ENCODE measurements around the gene OR8D4. TPM values are rescaled to one million over a fixed set of nuclear protein-coding genes. Genes with fewer than 3 reads are reported as not detected.

Gene OR8D4
- total RNA-seq, 2 donors from 2014 or later: 0.64 to 1.3 TPM

GRCh38 chr11:123945132-123945531 lies 43.2 kb downstream of the OR8D4 start:
- DNase-seq: no peak
- H3K27me3 ChIP-seq: no peaks in the 10 kb centered on the region
- no peak overlapping the region for H3K4me3 ChIP-seq
- no peak for TF ChIP-seq CTCF (IDR thresholded peaks at IDR 0.05)
- H3K27ac ChIP-seq: no peak overlapping the region
- H3K36me3 ChIP-seq: no peaks in the 10 kb centered on the region
- H3K9ac ChIP-seq (ENCODE audit: low read depth in 2 of 2, low read length in 2 of 2): no peak overlapping the region
- H3K4me1 ChIP-seq: no peaks in the 10 kb centered on the region
- no peaks in the 10 kb centered on the region for H3K9me3 ChIP-seq
- intact Hi-C loops (cut with DNase I): no loop called here

GRCh38 chr11:123956752-123957151 lies 54.8 kb downstream of the OR8D4 start:
- H3K9ac ChIP-seq (ENCODE audit: low read depth in 2 of 2, low read length in 2 of 2): no peak overlapping the region
- no peak for DNase-seq
- H3K27ac ChIP-seq: no peak overlapping the region
- intact Hi-C loops (cut with DNase I): no loop called here
- no peaks in the 10 kb centered on the region for H3K4me1 ChIP-seq
- no peaks in the 10 kb centered on the region for H3K27me3 ChIP-seq
- TF ChIP-seq CTCF (IDR thresholded peaks at IDR 0.05): no peak
- no peaks in the 10 kb centered on the region for H3K36me3 ChIP-seq
- no peaks in the 10 kb centered on the region for H3K9me3 ChIP-seq
- H3K4me3 ChIP-seq: no peak overlapping the region

Other genes starting within 250 kb of the OR8D4 start
- 1 to 10 TPM in 1 of 2 donors, under 1 TPM in 1; 0.30 to 1.2 TPM for gene SCN3B, start 247.5 kb upstream of the OR8D4 start, total RNA-seq
- 1 to 10 TPM; 7.4 to 8.5 TPM for gene ZNF202, start 160.5 kb upstream of the OR8D4 start, total RNA-seq
- gene OR6X1, start 147.6 kb upstream of the OR8D4 start, total RNA-seq: not detected
- not detected for gene OR6M1, start 95.8 kb upstream of the OR8D4 start, total RNA-seq
- not detected for gene TMEM225, start 16.5 kb upstream of the OR8D4 start, total RNA-seq
- 1 to 10 TPM in 1 of 2 donors, under 1 TPM in 1; 0.45 to 1.2 TPM for gene OR4D5, start 37.5 kb downstream of the OR8D4 start, total RNA-seq
- not detected for gene OR6T1, start 41.7 kb downstream of the OR8D4 start, total RNA-seq
- not detected for gene OR10S1, start 75.6 kb downstream of the OR8D4 start, total RNA-seq
- gene OR10G6, start 93.0 kb downstream of the OR8D4 start, total RNA-seq: not detected
- under 1 TPM; 0.12 to 0.69 TPM for gene OR10G4, start 110.8 kb downstream of the OR8D4 start, total RNA-seq
- under 1 TPM in 1 of 2 donors, not detected in 1; 0.32 TPM for gene OR10G9, start 120.8 kb downstream of the OR8D4 start, total RNA-seq
- under 1 TPM in 1 of 2 donors, not detected in 1; 0.32 TPM for gene OR10G8, start 124.6 kb downstream of the OR8D4 start, total RNA-seq
- gene OR10G7, start 139.2 kb downstream of the OR8D4 start, total RNA-seq: not detected
- gene VWA5A, start 213.3 kb downstream of the OR8D4 start, total RNA-seq: 10 to 100 TPM; 38.0 to 62.5 TPM